ENCODE results near the gene MPEG1. TPM values are rescaled to one million over a fixed set of nuclear protein-coding genes. Genes with fewer than 3 reads are reported as not detected.
A peak's percentile ranks its signal among the peaks of the same experiment; 100 is the strongest.

MPEG1 gene, protein sequence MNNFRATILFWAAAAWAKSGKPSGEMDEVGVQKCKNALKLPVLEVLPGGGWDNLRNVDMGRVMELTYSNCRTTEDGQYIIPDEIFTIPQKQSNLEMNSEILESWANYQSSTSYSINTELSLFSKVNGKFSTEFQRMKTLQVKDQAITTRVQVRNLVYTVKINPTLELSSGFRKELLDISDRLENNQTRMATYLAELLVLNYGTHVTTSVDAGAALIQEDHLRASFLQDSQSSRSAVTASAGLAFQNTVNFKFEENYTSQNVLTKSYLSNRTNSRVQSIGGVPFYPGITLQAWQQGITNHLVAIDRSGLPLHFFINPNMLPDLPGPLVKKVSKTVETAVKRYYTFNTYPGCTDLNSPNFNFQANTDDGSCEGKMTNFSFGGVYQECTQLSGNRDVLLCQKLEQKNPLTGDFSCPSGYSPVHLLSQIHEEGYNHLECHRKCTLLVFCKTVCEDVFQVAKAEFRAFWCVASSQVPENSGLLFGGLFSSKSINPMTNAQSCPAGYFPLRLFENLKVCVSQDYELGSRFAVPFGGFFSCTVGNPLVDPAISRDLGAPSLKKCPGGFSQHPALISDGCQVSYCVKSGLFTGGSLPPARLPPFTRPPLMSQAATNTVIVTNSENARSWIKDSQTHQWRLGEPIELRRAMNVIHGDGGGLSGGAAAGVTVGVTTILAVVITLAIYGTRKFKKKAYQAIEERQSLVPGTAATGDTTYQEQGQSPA
- polyA plus RNA-seq (2012; ENCODE audit: low read depth, missing spikeins), result 12.9 TPM

DNA sequence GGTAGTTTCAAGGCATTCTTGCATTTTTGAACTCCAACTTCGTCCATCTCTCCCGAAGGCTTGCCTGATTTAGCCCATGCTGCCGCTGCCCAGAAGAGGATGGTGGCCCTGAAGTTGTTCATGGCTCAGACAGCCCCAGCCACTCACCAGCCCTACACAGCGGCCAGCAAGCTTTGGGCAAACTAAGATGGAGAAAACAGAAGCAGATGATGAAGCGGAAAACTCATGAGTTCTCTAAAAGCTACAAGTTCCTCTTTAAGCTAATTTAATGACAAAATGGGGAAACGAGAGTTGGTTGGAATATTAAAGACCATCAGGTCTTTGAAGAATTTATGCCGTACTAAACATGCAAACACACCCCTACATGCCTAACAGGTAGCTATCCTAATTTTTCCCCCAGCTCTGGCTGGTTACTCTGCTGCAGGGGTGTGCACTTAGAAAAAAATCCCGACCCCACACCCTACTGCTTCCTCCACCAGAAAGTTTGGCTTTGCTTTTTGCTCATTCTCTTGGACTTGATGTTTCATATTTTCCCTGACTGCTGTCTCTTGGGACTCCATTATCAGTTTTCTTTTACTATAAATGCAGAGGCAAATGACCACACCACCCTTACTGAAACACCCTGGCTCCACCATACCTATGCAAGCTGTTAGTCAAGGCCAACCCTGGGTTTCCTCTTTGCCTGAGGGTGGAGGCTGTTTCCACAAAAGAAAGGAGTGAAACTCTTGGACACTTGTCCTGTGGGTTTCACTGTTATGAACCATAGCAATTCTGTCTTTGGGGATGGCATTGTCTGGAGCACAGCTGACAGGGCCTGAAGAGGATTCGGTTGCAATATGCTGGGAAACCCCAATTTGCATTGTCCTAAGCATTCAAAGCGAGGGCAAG lies at the start of gene MPEG1:
Gene MPEG1, minus strand, starts transcription at position 184 of the 888 bp plus-strand sequence. Its CDS starts 62 bp downstream, at position 122.
- no peak for DNase-seq (ENCODE audit: insufficient read length, low spot score)
- peak; percentile 84 for FAIRE-seq
- TF ChIP-seq PAX5 (IDR thresholded peaks at IDR 0.05; ENCODE audit: insufficient read depth, low read length, severe bottlenecking), result no peak
- peak; percentile 24 for TF ChIP-seq POLR2AphosphoS5 (IDR thresholded peaks at IDR 0.05; ENCODE audit: low read depth, low read length)
- peak; percentile 66 for TF ChIP-seq POLR2A (IDR thresholded peaks at IDR 0.05; ENCODE audit: low read depth, low read length)
- peak; percentile 77 for TF ChIP-seq SPI1 (IDR thresholded peaks at IDR 0.05; ENCODE audit: low read depth, low read length)
- TF ChIP-seq TAF1 (IDR thresholded peaks at IDR 0.05; ENCODE audit: low read depth, low read length), result 0 out of 2 replicates have a peak, but pooled peaks have one; percentile 43
- TF ChIP-seq POU2F2 (IDR thresholded peaks at IDR 0.05; ENCODE audit: low read depth, low read length), result peak; percentile 68; the same call in 1 of the 2 replicates

DNA sequence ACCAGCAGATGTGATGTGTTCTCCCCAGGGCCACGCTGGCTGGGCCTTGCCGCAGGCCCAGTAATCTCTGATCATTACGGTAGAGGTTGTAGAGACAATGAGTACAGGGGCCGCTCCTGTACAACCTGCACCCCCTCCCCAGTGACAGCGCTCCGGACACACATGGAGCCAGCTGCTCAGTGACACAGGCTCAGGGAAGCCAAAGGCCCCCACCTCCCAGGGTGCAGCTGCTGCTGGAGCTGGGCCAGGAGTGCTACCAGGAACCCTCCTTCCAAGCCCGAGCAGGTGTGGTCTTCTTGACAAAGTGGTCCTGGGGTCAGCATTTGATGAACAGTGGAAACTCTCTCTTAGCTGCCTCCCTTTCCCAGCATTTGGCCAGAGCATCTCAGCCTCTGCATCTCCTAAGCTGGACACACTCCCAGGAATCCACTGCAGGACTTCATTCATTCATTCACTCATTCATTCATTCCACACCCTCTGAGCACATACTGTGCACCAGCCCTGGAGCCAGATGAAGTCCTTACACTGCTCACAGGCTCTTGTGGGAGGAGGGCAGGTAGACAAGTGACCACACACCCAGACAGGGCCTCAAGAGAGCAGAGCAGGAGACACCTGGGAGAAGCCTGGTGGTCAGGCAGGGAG lies 49.6 kb upstream of the MPEG1 start:
- DNase-seq (ENCODE audit: insufficient read length, low spot score) (no peak), FAIRE-seq (no peak)
- TF ChIP-seq POLR2A (IDR thresholded peaks at IDR 0.05; ENCODE audit: low read depth, low read length) (no peak), SPI1 (IDR thresholded peaks at IDR 0.05; ENCODE audit: low read depth, low read length) (no peak), PAX5 (IDR thresholded peaks at IDR 0.05; ENCODE audit: insufficient read depth, low read length, severe bottlenecking) (no peak), POU2F2 (IDR thresholded peaks at IDR 0.05; ENCODE audit: low read depth, low read length) (no peak), POLR2AphosphoS5 (IDR thresholded peaks at IDR 0.05; ENCODE audit: low read depth, low read length) (no peak), TAF1 (IDR thresholded peaks at IDR 0.05; ENCODE audit: low read depth, low read length) (no peak)

DNA sequence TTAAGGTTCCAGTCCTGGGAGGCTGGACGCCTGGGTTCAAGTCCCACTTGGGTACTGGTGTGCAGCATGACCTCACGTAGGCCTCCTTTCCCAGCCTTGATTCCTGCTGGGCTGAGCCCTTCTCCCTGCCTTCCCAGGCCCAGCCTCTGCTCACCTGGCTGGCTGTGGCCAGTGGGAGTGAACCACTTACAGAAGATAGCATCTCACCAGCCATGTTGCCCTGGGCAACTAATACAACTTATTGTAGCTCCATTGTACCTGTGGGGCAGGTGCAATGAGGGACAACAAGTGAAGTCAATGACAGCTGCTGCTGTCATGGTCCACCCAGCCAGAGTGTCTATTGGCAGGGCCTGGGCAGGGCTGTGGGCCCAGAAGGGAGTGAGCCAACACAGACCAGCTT lies 48.4 kb upstream of the MPEG1 start:
- DNase-seq (ENCODE audit: insufficient read length, low spot score) (no peak), FAIRE-seq (peak; percentile 26)
- TF ChIP-seq POU2F2 (IDR thresholded peaks at IDR 0.05; ENCODE audit: low read depth, low read length) (no peak), POLR2AphosphoS5 (IDR thresholded peaks at IDR 0.05; ENCODE audit: low read depth, low read length) (no peak)

DNA sequence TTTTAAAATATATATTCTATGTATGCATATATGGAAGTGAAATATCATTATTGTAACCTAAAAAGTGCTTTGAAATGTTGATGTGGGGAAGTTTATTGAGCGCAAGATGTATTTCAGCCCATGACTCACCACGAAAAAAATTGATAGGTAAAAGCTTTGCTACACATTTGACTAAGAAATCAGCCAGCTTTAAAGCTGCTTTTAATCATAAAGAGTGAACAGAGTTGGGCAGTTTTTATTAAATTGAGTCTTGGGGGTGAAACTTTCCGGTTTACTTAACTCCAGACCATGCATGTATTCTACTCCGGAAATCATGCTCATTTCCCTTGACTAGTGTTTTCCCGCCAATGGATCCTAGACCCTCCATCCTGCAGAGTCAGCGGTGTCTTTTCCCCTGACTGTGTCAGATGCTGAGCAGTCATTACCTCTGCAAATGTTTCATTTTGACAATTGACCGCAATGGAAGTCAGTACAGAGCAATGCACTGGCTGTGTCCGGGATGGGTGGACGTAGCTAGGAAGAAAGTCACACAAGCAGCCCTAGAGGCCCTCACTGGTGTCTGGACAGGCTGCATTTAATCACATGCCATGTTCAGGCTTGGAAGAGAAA lies 47.2 kb upstream of the MPEG1 start:
- TF ChIP-seq POU2F2 (IDR thresholded peaks at IDR 0.05; ENCODE audit: low read depth, low read length), result no peak
- no peak for TF ChIP-seq POLR2AphosphoS5 (IDR thresholded peaks at IDR 0.05; ENCODE audit: low read depth, low read length)
- TF ChIP-seq TAF1 (IDR thresholded peaks at IDR 0.05; ENCODE audit: low read depth, low read length), result no peak
- no peak for TF ChIP-seq PAX5 (IDR thresholded peaks at IDR 0.05; ENCODE audit: insufficient read depth, low read length, severe bottlenecking)
- TF ChIP-seq SPI1 (IDR thresholded peaks at IDR 0.05; ENCODE audit: low read depth, low read length), result no peak
- no peak for TF ChIP-seq POLR2A (IDR thresholded peaks at IDR 0.05; ENCODE audit: low read depth, low read length)
- DNase-seq (ENCODE audit: insufficient read length, low spot score), result no peak
- FAIRE-seq, result peak; percentile 82

DNA sequence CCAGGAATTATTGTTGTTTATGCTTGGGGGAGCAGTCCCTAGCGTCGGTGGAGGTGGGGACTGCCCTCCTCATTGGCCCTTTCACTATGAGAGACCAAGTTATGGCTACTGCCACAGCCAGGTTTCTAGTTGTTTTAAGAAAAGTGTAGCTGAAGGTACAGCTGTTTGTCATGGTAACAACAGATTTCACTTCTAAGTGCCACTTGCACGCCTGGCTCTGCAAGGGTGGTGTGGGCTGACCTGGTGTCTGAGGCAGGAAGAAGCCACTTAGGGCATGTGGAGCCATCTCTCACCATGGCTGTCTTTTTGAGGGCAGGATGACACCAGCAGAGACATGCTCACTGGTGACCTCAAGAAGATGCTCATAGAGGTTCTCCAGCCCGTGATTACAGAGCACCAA lies 46.3 kb upstream of the MPEG1 start:
- FAIRE-seq (peak; percentile 85), DNase-seq (ENCODE audit: insufficient read length, low spot score) (no peak)
- no peak for TF ChIP-seq POLR2A (IDR thresholded peaks at IDR 0.05; ENCODE audit: low read depth, low read length)
- TF ChIP-seq POU2F2 (IDR thresholded peaks at IDR 0.05; ENCODE audit: low read depth, low read length), result no peak
- TF ChIP-seq SPI1 (IDR thresholded peaks at IDR 0.05; ENCODE audit: low read depth, low read length), result no peak
- TF ChIP-seq POLR2AphosphoS5 (IDR thresholded peaks at IDR 0.05; ENCODE audit: low read depth, low read length), result no peak
- no peak for TF ChIP-seq PAX5 (IDR thresholded peaks at IDR 0.05; ENCODE audit: insufficient read depth, low read length, severe bottlenecking)
- TF ChIP-seq TAF1 (IDR thresholded peaks at IDR 0.05; ENCODE audit: low read depth, low read length), result no peak

DNA sequence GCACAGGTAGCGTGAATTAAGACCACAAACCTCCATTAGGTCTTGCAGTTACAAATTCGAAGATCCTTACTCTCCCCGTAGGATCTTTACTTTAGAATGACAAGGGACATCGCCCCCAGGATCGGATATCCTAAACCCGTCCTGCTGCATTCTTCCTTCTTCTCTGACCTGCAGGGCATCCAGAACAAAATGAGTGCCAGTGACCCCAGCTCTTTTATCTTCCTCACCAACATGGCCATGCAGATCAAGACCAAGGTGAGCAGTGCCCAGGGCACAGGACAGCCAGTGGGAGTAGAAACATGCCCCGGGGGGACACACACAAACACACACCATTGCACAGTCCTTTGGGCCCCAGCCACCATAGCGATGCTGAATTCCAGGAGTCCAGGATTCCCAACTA lies 42.6 kb upstream of the MPEG1 start:
- DNase-seq (ENCODE audit: insufficient read length, low spot score) (no peak), FAIRE-seq (no peak)
- TF ChIP-seq SPI1 (IDR thresholded peaks at IDR 0.05; ENCODE audit: low read depth, low read length) (no peak), TAF1 (IDR thresholded peaks at IDR 0.05; ENCODE audit: low read depth, low read length) (no peak), POU2F2 (IDR thresholded peaks at IDR 0.05; ENCODE audit: low read depth, low read length) (no peak), POLR2A (IDR thresholded peaks at IDR 0.05; ENCODE audit: low read depth, low read length) (no peak), PAX5 (IDR thresholded peaks at IDR 0.05; ENCODE audit: insufficient read depth, low read length, severe bottlenecking) (no peak), POLR2AphosphoS5 (IDR thresholded peaks at IDR 0.05; ENCODE audit: low read depth, low read length) (no peak)

DNA sequence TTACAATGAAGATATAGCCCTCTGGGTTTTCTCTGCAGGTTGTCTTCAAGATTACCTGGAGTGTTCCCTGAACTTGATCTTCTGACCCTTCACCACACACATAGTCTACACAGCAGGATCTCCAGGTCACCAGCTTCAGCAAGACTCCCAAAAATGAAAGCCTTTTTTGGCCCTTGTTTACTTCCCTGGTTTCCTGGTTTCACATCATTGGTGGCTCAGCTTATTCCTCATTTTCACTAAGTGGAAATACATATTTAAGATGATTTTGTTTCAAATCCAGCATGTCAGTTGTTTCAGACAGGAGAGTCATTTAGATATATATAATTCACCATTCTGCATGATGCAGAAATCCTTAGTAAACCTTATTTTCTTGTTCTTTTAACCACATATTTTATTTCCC lies 41.6 kb upstream of the MPEG1 start:
- DNase-seq (ENCODE audit: insufficient read length, low spot score), result no peak
- TF ChIP-seq PAX5 (IDR thresholded peaks at IDR 0.05; ENCODE audit: insufficient read depth, low read length, severe bottlenecking) (no peak), POLR2AphosphoS5 (IDR thresholded peaks at IDR 0.05; ENCODE audit: low read depth, low read length) (no peak), SPI1 (IDR thresholded peaks at IDR 0.05; ENCODE audit: low read depth, low read length) (no peak), TAF1 (IDR thresholded peaks at IDR 0.05; ENCODE audit: low read depth, low read length) (no peak), POU2F2 (IDR thresholded peaks at IDR 0.05; ENCODE audit: low read depth, low read length) (no peak), POLR2A (IDR thresholded peaks at IDR 0.05; ENCODE audit: low read depth, low read length) (no peak)
- no peak for FAIRE-seq

DNA sequence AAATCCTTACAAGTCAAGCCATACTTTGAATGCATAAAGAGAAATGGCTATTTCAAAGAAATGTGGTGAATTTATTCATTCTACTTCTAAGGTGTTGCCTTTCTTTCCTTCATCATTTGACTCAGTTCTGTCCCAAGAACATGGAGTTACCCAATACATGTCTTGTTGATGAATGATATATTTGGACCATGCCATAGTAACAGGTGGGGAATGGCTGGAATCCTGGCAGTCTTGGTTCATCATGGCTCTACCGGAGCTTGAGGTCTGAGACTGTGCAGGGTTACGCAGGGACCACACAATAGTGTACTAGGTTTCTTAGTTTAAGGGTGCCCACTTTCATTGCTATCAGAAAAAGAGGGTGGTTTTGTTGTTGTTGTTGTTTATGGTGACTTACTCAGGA lies 40.3 kb upstream of the MPEG1 start:
- FAIRE-seq (no peak), DNase-seq (ENCODE audit: insufficient read length, low spot score) (no peak)
- TF ChIP-seq POLR2AphosphoS5 (IDR thresholded peaks at IDR 0.05; ENCODE audit: low read depth, low read length), result no peak
- no peak for TF ChIP-seq SPI1 (IDR thresholded peaks at IDR 0.05; ENCODE audit: low read depth, low read length)
- TF ChIP-seq PAX5 (IDR thresholded peaks at IDR 0.05; ENCODE audit: insufficient read depth, low read length, severe bottlenecking), result no peak
- no peak for TF ChIP-seq TAF1 (IDR thresholded peaks at IDR 0.05; ENCODE audit: low read depth, low read length)
- no peak for TF ChIP-seq POU2F2 (IDR thresholded peaks at IDR 0.05; ENCODE audit: low read depth, low read length)
- no peak for TF ChIP-seq POLR2A (IDR thresholded peaks at IDR 0.05; ENCODE audit: low read depth, low read length)

Measured in GM12891 (cell line).